ENCODE results near the gene RFNG.

Gene RFNG

DNA sequence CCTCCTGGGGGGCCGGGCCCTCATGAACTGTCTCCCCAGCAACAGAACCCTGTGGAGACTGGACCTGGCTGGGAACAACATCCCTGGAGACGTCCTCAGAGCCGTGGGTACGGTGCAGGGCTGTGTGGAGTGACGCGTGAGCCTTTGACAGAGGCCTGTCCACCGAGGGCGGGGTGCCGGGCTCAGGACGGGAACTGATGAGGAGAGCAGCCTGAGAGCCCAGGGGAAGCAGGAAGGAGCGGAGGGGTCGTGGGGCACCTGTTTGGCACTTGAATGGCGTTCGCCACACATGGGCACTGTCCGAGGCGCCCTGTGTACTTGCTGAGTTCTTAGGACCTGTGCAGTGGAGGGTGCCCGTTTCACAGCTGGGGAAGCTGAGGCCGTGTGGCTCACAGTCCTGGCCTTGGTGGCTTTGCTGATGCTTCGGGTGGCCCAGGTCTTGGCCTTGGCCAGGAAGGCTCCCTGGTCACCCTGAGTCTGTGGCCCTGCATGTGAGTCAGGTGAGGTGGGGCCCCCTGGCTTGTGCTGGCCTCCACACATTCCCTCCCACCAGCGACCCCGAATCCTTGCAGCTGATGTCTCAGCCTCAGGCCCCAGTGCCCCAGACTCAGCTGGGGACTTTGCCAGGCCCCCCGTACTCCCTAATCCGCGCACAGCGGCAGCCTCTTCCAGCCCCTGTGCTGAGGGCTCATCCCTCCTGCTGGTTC, 26.1 kb downstream of the RFNG start:
- DNase-seq (ENCODE audit: low read depth in 2 of 2): no peak

DNA sequence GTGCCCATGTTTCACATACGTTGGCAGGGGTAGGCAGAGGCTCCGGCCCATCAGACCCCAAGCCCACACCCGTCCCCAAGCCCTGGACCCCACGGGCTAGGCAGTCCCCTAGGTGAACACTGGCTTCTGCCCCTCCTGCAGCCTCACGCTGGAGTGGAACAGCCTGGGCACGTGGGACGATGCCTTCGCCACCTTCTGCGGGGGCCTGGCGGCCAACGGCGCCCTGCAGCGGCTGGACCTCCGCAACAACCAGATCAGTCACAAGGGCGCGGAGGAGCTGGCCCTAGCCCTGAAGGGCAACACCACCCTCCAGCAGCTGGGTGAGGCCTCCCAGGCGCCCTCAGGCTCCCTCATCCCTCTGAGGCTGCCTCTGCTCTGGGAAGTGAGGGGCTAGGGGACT, 26.8 kb downstream of the RFNG start:
- no peak for DNase-seq (ENCODE audit: low read depth in 2 of 2)

DNA sequence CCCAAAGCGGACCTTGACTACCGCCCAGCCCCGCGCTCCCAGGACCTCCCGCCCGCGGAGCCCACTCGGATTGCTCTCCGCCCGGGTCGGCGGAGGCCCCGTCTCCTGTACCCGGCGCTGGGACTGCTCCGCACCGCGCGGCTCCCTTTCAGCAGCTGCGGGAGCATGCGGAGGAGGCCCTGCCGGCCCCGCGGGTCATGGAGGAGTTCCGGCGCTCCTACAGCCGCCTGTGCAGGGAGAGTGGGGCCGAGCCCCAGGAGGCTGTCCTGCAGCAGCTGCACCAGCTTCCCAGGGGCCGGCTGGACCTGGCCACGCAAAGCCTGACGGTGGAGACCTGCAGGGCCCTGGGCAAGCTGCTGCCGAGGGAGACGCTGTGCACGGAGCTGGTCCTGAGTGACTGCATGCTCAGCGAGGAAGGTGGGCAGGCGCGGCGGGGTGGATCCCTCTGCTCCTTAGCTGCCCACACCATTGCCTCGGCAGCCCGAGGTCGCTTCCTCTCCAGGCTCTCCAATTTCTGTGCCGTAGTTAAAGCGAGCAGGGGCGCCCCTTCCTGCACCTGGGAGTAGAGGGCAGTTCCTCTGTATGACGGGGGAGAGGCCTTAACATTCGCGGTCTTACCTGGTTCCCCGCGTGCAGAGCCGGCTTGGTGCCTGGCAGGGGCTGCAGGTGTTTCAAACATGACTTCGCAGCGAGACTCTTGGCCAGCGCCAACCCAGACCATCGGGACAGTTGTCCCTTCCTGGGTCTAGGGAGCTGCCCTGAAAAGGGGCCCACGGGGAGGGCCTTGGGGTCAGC, 28.0 kb downstream of the RFNG start:
- no peak for DNase-seq (ENCODE audit: low read depth in 2 of 2)

DNA sequence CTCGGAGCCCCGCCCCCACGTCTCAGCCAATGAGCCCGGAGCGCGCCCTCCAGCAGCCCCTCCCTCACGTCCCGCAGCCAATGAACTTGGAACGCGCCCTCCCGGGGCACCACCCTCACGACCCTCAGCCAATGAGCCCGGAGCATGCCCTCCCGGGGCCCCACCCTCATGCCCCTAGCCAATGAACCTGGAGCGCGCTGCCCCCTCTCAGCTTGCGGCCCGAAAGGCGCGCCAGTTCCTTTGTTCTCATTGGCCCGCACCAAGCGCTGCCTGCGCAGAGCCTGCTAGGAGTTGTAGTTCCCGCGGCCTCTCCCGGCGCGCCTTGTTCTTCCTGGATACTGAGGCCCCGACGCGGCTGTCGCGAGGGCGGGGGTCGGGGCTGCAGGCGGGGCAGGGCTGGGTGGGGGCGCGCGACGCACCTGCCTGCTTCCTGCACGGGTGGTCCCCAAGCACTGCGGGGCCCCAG, 28.6 kb downstream of the RFNG start, which contains the start of gene LRRC45:
Gene LRRC45, plus strand, starts transcription at position 325 of the 466 bp plus-strand sequence. CDS start 339 bp downstream, outside the sequence.
- DNase-seq (ENCODE audit: low read depth in 2 of 2): peak; percentile 100

DNA sequence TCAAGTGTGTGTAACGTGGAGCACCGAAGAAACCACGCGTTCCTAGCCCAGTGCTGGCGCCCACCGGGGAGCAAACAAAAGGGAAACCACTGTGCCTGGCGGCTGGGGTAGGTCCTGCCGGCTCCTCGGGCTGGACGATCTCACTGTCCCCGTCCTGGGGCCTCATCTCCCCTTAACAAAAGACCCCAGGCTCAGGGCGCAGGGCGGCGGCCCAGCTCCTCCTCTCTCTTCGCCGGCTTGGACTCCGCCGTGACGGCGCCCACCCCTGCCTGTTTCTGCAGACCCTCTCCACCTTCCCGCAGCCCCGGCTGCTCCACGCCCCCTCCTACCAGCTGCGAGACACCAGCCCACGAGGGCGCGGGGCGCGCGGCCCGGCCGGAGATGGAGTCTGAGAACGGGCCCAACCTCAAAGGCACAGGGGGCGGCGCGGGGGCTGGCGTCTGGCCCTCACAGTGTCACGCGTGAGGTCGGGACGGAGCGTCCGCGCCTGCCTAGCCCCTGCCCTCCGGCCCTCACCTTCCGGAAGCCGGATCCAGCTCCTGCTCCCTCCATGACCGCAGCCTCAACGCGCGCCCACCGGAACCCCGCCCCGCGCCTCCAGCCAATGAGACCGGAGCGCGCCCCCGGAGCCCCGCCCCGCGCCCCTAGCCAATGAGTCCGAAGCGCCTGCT, 29.2 kb downstream of the RFNG start, which contains the start of gene CENPX:
Gene CENPX, minus strand, starts transcription at position 569 of the 671 bp plus-strand sequence. Its CDS starts 17 bp downstream, at position 552.
- no peak for DNase-seq (ENCODE audit: low read depth in 2 of 2)

DNA sequence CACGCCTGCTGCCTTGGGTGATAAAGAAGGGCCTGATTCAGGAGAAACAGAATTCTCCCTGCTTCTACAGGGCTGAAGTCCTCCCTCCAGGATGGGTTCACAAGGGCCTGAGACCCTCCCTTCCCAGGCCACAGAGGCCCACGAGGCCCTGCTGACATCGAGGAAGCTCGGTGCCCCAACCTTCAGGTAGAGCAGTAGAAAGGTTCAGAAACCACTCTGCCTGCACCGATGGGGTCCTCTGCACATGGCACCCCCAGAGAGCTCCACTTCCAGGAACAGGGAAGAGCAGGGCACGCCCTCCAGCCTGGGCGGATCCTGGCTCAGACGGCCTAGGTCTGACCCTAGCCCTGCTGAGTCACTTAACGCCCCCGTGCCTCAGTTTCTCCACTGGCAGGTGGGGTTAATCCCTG, 29.7 kb downstream of the RFNG start:
- no peak for DNase-seq (ENCODE audit: low read depth in 2 of 2)

DNA sequence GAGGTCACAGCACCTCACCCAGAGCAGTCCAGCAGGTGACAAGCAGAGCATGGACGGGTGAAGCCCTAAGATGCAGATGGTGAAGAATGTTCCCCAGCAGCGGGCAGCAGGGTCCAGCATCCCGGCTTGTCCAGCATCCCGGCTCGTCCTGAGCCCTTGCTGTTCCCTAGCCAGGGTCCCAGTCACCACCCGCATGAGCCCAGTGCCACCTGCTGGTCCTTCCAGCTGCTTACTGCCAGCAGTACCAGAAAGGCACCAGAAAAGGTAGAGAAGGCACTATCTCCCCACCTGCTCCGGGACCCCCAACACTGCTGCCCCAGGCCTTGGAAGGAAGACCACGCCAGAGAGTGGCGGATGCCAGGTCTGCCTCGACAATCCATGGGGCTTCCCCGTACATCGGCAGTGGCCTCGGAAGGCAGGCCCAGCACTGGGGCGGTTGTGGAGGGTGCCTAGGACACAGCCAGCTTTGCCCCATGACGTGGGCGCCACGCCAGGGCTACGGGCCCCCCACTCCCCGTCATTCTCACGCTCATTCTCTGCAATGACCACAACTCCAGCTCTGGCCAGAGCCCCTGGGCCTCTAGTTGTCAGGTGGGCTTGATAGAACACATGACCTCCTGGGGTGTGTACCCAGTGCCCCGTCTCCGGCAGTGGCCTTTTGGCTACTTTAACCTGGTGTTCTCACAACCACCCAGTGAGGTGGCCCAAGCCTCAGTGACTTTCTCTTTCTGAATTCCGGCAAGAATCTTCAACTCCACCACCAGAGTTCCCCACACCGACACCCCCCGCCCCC, 30.3 kb downstream of the RFNG start:
- no peak for DNase-seq (ENCODE audit: low read depth in 2 of 2)

DNA sequence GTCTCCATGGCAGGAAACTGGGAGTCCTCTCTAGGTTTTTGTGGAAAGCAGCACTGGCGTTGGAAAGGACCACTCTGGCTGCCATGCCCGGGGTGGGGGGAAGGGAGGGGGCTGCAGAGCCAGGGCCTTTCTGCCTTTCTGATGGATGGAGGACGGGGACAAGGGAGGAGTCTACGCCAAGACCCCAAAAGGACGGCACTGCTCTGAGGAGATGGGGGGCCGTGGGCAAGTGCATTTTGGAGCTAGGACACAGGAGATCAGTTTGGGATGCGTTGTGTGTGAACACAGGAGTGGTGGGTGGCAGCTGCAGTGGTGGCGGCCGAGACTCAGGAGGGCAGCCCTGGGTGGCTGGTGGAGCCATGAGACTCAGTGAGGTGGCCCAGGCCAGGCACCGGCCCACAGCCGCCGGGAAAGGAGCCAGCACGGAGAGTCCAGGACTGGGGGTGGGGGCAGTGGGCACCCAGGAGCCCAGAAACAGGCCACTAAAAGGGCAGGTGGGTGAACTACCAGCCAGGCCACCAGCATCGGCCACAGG, 31.0 kb downstream of the RFNG start:
- no peak for DNase-seq (ENCODE audit: low read depth in 2 of 2)

DNA sequence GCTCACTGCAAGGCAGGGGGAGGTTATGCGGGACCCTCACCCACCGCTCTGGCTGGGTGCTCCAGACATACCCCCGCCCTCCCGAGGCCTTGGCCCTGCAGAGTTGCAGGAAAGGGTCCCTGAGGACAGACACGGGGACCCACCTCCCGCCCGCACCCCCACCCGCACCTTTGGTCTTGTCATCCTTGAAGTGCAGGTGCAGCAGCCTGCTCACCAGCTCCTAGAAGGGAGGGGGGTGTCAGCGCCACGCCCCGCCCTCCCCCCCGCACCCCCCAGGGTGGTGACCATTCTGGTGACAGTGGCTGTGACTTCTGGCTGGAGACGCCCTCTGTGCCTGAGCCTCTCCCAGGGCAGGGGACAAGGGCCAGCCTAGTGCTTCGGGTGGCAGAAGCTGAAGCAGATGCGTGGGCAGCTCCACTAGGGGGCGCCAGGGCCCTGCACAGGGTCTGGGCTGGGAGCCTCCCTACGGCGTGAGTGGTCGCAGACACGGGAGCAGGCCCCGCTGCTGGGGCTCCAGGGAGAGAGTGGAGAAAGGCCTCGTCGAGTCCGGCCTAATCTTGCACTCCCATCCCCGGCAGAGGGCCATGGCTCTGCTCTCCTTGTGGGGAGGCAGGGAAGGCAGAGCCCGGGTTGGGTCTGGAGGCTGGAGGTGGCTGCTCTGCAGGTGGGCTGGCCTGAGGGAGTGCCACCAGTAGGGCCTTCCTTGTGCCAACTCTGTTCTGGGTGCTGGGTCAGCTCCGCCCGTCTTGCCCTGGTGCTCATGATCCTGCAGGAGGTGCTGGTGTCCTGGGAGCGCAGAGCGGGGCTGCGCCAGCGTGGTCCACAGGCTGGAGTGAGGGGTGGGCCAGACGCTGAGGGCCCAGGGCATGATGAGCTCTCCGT, 31.7 kb downstream of the RFNG start:
- DNase-seq (ENCODE audit: low read depth in 2 of 2): peak; percentile 55 to 56

DNA sequence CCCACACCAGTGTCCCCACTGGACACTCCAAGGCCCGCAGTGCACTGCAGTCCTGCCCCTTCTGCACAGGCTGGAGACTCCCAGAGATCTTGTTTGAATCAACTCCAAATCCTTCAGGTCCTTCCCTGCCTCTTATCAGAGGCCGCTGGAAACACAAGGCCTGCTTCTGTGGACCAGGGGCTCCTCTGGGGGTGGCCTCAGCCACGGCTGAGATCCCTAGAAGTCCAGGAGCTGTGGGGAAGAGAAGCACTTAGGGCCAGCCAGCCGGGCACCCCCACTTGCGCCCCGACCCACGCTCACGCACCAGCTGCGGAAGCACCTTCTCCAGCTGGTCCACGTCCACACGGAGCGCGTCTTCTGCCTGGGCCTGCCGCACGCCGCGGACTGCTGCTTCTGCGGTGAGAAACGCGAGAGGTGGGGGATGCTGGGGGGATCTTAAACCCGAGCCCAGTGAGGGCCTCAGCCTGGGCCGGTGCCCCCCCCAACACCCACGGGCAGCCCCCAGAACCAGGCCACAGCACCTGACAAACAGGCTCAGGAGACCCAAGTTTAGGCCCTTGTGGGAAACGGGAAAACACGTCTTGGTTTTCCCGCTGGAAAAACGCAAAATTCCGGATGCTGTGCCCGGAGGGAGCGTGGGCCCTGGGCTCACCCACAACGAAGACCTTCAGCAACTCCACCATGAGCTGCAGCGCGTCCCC, 32.5 kb downstream of the RFNG start:
- no peak for DNase-seq (ENCODE audit: low read depth in 2 of 2)

DNA sequence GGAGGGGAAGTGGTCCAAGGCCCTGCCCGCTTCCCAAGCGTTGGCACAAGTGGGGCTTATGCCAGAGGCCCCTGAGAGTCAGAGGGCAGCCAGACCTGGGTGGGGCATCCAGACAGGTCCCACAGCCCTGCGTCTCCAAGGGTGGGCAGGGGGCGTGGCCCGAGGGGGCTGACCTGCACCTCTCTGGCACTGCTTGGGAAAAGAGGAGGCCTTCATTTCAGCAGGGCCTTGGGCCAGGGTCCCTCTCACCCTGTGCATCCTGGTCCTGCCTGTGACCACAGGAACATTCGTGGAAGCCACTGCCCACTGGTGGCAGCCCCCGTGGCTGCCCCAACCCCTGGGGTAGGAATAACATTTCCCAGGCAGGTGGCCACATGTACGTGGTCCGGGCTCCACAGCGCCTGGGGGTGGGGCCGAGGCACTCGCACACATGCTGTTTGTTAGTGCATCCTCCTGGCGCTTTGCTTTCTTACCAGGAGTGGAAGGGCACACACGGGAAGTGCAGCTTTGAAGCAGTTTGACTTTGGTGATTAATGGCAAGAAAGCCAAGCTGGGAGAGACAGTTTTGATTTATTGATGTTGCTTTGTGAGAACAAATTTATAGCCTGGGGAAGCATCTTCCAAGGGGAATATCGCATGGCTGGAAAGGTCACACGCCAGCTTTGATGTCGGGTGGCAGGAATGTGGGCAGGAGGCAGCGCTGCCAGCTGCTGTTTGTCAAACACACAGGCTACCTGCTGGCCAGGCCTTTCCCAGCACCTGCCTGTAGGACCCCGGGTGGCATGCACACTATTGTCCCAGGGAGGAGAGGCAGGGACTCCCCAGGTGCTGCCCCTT, 33.2 kb downstream of the RFNG start:
- no peak for DNase-seq (ENCODE audit: low read depth in 2 of 2)

DNA sequence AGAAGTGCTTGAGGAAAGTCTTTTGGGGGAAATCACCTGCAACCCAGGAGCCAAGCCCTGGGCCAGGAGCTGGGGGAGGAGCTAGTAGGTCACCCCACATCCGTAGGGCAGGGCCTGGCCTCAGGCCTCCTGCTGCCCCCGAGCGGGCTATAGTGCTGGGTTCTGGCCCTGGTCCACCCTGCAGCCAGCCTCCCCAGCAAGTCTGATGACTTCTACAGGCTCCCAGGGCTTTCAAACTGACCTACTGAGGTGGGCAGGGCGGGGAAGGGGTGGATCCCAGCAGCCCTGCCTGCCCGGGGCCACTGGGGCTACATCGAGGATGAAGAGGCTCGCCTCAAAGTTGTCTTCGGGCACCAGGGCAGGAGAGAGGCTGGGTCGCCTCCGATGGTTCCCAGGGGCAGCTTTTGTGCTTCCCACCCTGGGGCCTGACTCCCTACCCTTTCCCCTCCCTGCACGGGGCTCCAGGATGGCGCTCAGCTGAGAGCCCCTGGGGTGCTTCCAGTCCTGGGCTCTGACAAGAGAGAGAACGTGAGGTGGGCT, 33.9 kb downstream of the RFNG start:
- DNase-seq (ENCODE audit: low read depth in 2 of 2): no peak

DNA sequence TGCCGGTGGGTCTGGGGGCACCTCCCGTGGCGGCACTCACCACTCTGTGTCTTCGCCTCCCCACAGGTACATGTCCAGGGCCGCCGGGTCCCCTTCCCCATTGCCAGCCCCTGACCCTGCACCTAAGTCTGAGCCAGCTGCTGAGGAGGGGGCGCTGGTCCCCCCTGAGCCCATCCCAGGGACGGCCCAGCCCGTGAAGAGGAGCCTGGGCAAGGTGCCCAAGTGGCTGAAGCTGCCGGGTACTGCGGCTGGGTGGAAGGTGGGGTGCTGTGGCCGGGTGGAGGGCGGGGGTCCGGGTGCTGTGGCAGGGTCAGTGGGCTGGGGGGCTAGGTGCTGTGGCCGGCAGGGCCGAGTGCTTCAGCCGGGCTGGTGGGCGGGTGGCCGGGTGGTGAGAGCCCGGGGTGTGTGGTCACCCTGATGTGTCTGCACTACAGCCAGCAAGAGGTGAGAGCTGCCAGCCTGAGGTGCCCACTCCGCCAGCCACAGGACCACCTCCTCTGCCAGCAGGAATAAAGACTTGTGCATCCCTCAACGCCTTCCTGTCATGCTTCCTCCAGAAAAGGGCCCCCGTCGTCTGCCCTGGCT, 34.6 kb downstream of the RFNG start:
- no peak for DNase-seq (ENCODE audit: low read depth in 2 of 2)

DNA sequence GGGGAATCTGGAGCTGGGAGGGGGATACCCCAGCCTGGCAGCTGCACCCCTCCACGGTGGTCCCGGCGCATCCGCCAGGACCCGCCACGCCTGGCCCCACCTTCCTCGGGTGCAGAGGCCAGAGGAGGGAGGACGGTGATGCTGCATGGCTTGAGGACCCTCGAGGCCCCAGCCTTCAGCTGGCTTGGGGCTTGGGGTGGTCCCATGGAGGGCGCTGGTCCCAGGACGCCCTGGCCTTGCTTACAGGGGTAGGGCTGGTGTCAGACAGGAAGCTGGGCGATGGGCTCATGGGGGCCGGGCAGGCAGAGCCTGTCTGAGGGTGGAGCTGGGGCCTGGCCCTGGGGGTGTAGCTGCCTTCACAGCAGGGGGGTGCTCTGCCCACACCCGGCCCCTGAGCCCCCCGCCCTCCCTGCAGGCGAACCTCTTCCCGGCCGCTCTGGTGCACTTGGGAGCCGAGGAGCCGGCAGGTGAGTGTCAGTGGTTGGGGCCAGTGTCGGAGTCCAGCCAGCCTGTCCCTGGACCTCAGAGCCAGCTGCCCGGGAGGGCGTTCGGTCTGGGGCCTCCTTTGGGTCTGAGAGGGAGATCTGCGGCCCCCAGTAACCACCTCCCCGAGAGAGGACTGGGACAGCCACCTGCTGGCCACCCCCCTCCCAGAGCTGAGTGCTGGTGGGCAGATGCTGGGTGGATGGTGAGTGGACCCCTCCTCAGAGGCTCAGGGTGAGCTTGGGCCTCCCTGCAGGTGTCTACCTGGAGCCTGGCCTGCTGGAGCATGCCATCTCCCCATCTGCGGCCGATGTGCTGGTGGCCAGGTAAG, 35.3 kb downstream of the RFNG start:
- no peak for DNase-seq (ENCODE audit: low read depth in 2 of 2)

DNA sequence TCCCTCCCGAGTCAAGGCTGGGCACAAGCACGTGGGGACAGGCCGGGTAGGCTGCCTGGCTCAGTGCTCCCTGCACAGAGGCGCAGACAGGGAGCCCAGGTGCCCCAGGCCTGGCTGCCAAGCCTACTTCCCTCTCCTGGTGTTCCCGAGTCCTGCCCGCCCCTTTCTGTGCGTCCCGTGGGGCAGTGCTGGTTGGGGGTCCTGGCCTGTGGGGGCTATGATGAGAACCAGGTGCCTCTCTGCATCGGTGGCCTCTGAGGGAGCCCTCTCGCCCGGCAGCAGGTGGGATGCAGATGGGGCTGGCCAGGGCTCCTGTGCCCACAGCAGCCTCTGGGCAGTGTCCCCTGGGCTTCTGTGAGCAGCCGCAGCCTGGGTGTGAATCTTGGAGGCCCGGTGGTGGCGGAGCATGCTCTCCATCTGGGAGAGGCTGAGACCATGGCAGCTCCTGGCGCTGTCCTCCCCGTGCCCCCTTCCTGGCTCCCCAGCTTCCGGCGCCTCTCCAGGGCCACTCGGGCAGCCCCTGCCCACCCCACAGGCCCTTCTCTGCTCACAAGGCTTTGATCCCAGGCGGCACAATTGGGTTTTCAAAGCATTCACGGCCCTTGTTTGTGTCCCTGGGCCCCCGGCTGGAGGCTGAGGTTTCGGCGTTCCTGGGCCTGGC, 36.2 kb downstream of the RFNG start:
- no peak for DNase-seq (ENCODE audit: low read depth in 2 of 2)

DNA sequence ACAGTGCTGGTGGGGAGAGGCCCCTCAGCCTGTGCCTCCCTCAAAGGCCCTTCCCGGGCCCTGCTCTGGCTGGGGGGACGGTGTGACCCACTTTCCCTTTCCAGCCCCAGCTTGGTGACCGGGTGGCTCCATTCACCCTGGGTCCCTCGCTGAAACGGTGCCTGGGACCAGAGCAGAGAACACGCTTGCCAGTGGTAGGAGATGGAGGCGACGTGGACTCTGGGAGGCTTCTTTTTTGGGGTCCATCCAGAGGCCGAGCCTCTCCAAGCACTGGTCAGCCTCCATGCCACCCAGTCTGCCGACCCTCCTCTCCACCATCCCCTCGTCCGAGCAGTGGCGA, 36.7 kb downstream of the RFNG start:
- no peak for DNase-seq (ENCODE audit: low read depth in 2 of 2)

DNA sequence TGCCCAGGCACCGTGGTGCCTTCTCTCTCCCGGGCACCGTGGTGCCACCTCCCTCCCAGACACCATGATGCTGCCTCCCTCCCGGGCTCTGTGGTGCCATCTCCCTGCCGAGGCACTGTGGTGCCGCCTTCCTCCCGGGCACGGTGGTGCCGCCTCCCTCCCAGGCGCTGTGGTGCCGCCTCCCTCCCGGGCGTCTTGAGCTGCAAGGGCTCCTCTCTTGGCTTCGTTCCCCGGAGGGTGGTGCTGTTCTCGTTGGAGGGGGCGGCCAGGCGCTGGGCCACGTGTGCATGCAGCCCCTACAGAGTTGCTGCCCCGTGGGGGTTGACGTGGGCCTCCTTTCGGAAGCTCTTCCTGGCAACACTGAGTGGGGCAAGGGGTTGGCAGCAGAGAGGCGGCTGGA, 37.2 kb downstream of the RFNG start:
- DNase-seq (ENCODE audit: low read depth in 2 of 2): no peak

Measured in stimulated activated CD8-positive, alpha-beta memory T cell treated with anti-CD3 and anti-CD28 coated beads, Interleukin-15, amount 100 ng/mL, for 48 hours (primary cell).